ENCODE results near the gene IL36G.
A peak's percentile ranks its signal among the peaks of the same experiment; 100 is the strongest.
"Not testable (repeated sequence)": the region's sequence is repeated elsewhere in the genome, so short reads cannot be mapped to it uniquely, and the experiment has no call there.

The IL36G gene

DNA sequence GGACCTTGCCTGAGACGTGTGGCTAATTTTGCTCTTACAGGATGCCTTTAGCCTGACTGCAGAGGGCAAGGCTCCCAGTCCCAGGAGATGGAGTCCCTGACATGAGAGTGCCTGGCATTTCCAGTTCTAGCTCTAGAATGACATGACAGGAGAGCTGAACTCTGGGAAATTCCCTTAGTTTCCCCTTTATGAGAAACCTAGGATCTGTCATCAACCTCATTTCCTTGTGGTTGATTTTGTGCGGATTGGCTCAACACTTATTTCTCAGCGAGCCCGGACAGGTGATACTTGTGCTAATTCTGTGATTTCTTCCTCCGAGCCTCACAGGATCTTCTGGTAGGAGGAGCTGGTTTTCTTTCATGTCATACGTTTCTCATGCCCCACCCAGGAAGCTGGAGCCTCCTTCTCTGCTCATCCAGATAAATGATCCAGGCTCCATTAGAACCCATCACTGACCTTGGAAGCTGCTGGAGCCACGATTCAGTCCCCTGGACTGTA is at the start of gene IL36G:
IL36G (plus strand) TSS at position 448 of the 498 bp plus-strand sequence. CDS start 633 bp downstream, outside the sequence.
- no peak for DNase-seq

DNA sequence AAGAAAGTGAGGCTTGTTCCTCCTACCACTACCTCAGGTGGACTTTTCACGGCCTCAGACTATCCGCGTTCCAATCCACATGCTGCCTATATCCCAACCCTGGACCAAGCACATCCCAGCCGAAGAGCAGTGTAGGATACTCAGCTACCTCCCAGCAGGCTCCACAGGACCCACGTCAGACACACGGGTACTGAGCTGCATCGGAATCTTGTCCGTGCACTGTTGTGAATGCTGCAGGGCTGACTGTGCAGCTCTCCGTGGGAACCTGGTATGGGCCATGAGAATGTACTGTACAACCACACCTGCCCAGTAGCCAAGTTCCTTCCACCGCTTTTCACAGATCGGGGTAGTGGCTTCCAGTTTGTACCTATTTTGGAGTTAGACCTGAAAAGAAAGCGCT is 44.5 kb upstream of the IL36G start:
- DNase-seq, result no peak

DNA sequence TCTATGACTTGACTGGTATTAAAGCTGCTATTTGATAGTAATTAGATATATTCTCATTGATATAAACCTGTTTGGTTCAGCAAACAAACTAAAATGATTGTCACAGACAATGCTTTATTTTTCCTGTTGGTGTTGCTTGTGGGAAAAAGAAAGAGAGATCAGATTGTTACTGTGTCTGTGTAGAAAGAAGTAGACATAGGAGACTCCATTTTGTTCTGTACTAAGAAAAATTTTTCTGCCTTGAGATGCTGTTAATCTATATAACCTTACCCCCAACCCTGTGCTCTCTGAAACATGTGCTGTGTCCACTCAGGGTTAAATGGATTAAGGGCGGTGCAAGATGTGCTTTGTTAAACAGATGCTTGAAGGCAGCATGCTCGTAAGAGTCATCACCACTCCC is 43.7 kb upstream of the IL36G start:
- DNase-seq, result not testable (repeated sequence)

DNA sequence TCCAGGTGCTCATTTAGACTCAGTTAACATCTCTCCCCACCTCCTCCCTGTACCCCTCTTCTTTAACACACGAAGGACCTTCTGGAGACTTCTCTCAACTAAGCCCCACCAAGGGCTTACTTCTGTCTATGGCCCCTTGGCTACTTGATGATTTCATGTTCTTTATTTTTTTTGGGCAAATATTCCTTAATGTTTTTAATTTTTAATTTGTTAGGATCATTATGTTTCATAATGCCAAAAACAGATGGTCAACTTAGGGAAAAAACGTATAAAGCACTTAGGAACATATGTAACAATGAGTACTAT is 40.9 kb upstream of the IL36G start:
- no peak for DNase-seq

GRCh38 chr2:112938904-112939303 is 38.9 kb upstream of the IL36G start:
- DNase-seq, result no peak

DNA sequence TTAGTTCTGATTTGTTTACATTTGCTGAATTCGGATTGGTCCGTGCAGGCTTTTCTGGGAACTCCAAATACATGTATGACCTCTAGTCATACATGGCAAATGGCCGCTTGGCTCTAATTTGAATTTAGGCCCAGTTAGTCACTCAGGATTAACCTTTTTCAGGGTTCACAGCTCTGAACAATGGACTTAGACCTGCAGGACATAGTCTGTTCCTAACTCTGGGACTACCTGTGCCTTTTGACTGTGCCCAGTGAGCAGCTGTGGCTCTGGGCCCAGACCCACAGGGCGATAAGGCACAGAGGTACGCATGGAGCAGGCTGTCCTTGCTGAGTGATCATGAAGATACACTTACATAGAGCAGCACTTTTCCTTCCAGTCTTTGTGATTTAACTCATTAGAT is 38.4 kb upstream of the IL36G start:
- DNase-seq, result no peak

DNA sequence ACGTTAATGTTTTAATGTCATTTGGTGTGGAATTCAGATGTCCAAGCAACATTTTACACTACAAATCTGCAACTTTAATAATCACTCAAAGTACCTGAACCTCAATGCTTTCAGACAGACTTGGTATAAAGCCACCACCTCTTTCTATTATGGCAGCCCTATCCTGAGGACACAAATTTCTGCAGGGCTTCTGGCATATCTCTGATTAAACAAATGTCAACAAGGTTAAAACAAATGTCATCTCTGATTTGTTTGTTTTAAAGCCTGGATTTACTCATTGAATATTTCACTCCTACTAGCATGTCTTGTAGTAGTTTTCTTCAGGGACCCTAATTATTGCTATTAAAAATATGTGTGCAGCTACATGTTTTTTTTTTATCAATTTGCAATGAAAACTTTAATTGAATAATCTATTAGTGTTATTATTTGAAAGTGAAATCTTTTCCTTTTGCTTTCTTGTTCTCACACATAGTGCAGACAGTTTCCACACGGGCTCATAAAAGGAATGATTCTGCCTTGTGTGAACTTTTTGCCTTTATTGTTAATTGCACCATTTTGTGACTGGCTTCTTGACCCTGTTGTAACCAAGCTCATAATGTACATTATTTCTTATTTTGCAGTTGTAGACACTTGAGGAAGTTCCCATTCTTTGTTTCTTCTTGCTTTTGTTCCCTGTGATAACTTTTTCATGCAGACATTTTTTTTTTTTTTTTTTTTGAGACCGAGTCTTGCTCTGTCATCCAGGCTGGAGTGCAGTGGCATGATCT is 36.8 kb upstream of the IL36G start:
- DNase-seq, result no peak

DNA sequence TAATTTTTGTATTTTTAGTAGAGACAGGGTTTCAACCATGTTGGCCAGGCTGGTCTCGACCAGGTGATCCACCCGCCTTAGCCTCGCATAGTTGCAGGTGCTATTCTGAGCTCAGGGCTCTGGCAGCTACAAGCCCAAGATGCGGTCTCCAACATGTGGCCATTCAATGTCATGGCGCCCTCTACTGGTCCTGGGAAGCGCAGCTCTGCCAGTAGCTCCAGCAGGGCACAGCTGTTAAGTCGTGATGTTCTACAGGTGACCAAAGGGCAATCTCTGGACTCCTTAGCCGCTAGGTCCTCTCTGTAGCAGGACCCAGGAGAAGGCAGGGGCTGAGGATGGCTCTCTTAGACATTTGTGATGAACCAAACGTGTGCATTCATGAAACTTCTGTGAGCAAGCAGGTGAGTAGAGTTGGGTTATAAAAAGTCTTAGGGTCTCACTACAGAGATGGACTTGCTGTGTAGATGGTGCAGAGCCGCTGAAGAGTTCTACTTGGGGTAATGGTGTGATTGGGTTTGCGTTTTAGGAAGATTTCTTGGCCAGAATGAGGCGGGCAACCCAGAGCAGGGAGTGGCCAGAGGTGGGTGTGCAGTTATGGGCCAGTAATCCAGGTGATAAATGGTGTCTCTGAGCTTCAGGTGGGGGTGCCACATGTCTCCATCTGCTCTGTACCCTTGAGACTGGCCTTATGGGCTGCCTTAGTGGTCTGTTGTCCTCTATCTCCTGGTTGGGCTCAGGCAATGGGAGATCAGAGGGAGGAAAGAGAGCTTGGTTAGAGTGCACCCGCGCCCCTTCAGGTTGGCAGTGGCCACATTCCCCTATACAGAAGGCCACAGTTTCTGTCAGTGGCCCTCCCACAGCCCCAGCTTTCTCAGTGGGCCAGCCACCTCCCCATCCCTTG is 35.8 kb upstream of the IL36G start:
- DNase-seq, result peak; percentile 27

DNA sequence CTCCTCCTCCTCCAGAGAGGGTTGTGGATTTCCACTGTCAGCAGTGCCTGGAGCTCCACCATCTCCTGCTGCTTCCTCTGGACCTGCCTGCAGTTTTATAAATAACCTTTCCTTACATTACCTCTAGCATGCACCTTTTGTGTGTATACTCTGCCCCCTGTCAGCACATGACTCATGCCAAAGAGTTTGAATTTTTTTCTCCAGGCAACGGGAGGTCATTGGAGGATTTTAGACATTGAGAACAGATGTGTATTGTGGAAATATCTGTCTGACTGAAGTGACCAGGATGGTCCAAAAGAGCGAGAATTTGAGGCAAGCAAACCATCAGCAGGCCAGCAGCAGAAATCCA is 35.2 kb upstream of the IL36G start:
- DNase-seq, result no peak

- no peak for DNase-seq
Observed at GRCh38 chr2:112944971-112945370, 32.8 kb upstream of the IL36G start.

GRCh38 chr2:112946086-112946485 is 31.7 kb upstream of the IL36G start:
- no peak for DNase-seq

DNA sequence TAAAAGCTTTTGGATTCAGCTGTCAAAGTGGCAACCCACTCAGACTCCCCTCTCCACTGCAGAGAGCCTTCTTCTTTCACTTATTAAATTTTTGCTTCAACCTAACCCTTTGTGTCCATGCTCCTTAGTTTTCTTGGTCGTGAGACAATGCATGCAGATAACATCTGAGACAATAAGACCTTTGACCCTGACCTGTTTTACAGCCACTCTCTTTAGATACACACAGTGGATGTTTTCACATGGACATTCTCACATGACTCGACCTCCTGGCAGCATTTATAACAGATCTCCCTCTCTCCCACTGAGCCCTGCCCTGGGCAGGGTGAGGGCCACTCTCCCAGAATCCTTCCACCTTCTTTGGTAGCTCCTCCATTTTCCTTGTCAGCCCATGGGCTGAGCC is 30.4 kb upstream of the IL36G start:
- no peak for DNase-seq

GRCh38 chr2:112949456-112949855 is 28.4 kb upstream of the IL36G start:
- no peak for DNase-seq

DNA sequence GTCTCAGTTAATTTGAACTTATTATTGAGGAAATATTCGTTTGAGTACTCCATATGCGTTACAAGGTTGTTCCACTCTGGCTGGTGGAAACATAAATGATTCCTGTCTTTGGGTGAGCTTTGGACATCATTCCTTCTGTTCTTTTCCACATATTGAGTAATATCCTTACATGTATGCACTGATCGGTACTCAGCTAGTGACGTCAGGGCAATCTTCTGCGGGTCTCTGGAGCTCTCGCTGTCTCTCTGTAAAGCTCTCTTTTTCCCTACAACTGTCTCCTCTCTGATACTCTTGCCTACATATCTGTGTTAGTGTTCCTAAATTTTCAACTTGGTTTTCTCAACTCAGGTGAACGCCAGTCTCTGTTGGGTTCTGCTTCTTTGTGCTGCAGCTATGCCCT is 23.4 kb upstream of the IL36G start:
- no peak for DNase-seq

DNA sequence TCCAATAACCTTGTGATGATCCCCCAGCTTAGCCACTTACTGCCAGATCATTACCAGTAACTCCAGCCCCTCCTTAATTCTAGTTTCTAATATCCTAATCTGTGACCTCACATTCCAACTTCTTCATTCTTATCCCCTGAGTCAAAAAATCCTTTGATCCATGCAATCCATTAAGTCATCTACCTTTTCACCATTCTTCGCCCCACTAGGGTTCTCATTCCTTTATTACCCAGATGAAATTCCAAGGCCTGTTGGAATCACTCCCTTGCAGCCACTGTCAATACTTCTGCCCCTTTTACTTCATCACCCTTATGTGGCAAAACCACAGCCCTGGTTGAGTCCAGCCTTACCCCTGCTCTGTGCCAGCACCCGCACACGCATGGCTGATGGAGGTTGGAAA is 20.3 kb upstream of the IL36G start:
- no peak for DNase-seq

DNA sequence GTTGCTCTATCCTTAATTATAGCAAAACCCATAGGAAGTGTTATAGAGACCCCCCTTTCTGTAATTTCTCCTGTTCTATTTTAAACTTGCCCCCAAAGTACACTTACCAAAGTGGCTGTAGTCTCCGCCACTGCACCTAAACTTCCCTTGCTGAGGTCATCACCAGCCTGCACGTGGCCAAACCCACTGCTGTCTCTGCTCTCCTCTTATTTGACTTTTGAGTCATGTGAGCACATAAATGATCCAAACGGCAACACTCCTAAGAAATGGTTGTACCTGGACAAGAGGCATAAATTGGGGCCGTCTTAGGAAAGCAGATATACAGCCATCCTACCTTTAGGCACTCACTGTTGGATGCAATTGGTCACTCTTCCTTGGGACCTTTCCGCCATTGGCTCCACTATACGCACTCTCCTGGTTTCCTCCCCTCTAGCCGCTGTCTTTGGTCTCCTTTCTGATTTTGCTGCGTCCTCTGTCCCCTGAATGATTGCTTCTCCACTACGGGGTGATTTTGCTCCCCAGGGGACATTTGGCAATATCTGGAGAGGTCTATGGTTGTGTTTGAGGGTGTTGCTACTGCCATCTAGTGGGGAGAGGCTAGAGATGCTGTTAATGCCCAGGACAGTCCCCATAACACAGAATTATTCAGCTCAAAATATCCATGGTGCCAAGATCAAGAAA is 19.2 kb upstream of the IL36G start:
- DNase-seq, result no peak

- no peak for DNase-seq
Observed at GRCh38 chr2:112959109-112959812, 18.5 kb upstream of the IL36G start.

- DNase-seq, result no peak
Observed at GRCh38 chr2:112960230-112960825, 17.5 kb upstream of the IL36G start.

DNA sequence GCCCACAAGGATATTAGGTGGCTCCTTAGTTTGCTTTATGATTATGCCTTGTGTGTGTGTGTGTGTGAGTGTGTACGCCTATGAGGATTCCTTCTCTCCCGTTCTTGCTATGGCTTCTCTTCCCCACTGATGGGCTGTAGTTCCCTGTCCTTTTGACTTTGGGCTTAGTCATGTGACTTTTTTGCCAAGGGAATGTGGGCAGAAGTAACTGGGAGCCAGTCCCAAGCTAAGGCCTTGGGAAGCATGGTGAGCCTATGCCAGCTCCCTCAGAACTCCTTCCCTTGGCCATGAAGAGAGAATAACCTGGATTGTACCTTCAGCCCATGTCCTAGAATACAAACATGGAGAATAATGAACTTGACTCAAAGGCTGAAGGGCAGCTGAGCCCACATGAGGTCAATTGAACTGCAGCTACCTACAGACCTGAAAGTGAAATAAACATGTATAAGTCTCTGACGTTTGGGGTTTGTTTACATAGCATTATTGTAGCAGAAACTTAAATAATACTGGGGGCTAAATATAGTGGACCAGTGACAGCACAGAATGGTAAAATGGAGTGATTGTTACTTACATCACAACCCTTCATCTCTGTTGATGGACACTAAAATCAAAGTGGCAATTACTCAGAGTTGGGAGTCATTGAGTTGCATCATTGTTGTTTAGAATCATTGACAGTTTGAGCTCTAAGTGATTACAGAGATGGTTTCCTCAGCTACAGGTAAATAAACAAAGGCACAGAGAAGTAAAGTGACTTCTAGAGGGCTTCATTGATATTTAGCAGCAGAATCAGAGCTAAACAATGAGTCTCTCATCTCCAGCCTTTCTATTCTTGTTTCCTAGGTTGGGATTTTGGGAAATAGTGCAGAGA is 15.3 kb upstream of the IL36G start:
- DNase-seq, result no peak

GRCh38 chr2:112967023-112967422 is 10.8 kb upstream of the IL36G start:
- no peak for DNase-seq

- no peak for DNase-seq
Observed at GRCh38 chr2:112972423-112973086, 5.3 kb upstream of the IL36G start.
